Activated T-cell treated with anti-CD3 and anti-CD28 coated beads, Interleukin-2, amount 50 U/mL, for 72 hours (primary cell): ENCODE data around the gene CAMSAP2. TPM values are rescaled to one million over a fixed set of nuclear protein-coding genes. Genes with fewer than 3 reads are reported as not detected.

Experiments used
- ATAC-seq, 2 donors: fragments of 150-1000 bp; cut with Tn5 transposase; replicated peaks in 1 of 2; 2 replicates each; pipeline ENCODE4 v1.10.0; 2021; ENCODE audit warnings: moderate library complexity in 2 of 2, mild to moderate bottlenecking in 1 of 2
- DNase-seq, 2 donors: peaks; one replicate each; pipeline ENCODE4 v3.0.0; 2021 to 2022; ENCODE audit warnings: mixed read lengths in 1 of 2
- H3K27ac Mint-ChIP-seq: one replicate; pipeline ENCODE4 v1.8.0; 2022; ENCODE audit warnings: mild to moderate bottlenecking, moderate library complexity, mixed read lengths
- H3K27me3 Mint-ChIP-seq: one replicate; pipeline ENCODE4 v1.8.0; 2022; ENCODE audit warnings: low read depth, mixed read lengths
- H3K36me3 Mint-ChIP-seq, 2 donors: one replicate each; pipeline ENCODE4 v1.8.0; 2022; ENCODE audit warnings: mixed read lengths in 2 of 2, mild to moderate bottlenecking in 1 of 2; ENCODE audit not compliant: insufficient read depth in 2 of 2
- H3K4me1 Mint-ChIP-seq: one replicate; pipeline ENCODE4 v1.8.0; 2022; ENCODE audit warnings: low read depth, mixed read lengths
- H3K4me3 Mint-ChIP-seq, 2 donors: one replicate each; pipeline ENCODE4 v1.8.0; 2022; ENCODE audit warnings: mild to moderate bottlenecking in 2 of 2, mixed read lengths in 2 of 2, moderate library complexity in 2 of 2
- H3K9me3 Mint-ChIP-seq, 2 donors: one replicate each; pipeline ENCODE4 v1.8.0; 2022; ENCODE audit warnings: mixed read lengths in 2 of 2
- total RNA-seq, 2 donors: library from RNA; stranded (reverse); gene quantifications; one replicate each; pipeline ENCODE4 v1.2.3, GENCODE V29; 2022

CAMSAP2 gene
- total RNA-seq, 2 donors from 2014 or later = 1.3 to 3.1 TPM

- DNase-seq (no peak), ATAC-seq (no peak)
- Mint-ChIP-seq H3K9me3 (no peaks in the 10 kb centered on the region), H3K4me3 (no peak overlapping the region), H3K27me3 (peaks cover 98% of the 10 kb centered on the region), H3K4me1 (peaks cover under 1% of the 10 kb centered on the region), H3K36me3 (no peaks in the 10 kb centered on the region), H3K27ac (no peak overlapping the region)
Observed at GRCh38 chr1:200897259-200897658, 158.6 kb downstream of the CAMSAP2 start.

GRCh38 chr1:200899015-200899386 is 160.3 kb downstream of the CAMSAP2 start:
- ATAC-seq = no peak
- Mint-ChIP-seq H3K4me3 (no peak overlapping the region), H3K4me1 (no peaks in the 10 kb centered on the region), H3K27ac (no peak overlapping the region), H3K27me3 (peaks cover 92% of the 10 kb centered on the region), H3K9me3 (no peaks in the 10 kb centered on the region), H3K36me3 (no peaks in the 10 kb centered on the region)
- DNase-seq = no peak

- no peaks in the 10 kb centered on the region for H3K4me1 Mint-ChIP-seq
- H3K27ac Mint-ChIP-seq = no peak overlapping the region
- ATAC-seq (no peak), DNase-seq (no peak)
- H3K27me3 Mint-ChIP-seq = peaks cover 87% of the 10 kb centered on the region
- no peaks in the 10 kb centered on the region for H3K9me3 Mint-ChIP-seq
- no peak overlapping the region for H3K4me3 Mint-ChIP-seq
- no peaks in the 10 kb centered on the region for H3K36me3 Mint-ChIP-seq
Observed at GRCh38 chr1:200899451-200899915, 160.8 kb downstream of the CAMSAP2 start.

- no peak overlapping the region for H3K27ac Mint-ChIP-seq
- no peaks in the 10 kb centered on the region for H3K36me3 Mint-ChIP-seq
- no peak overlapping the region for H3K4me3 Mint-ChIP-seq
- peaks cover 79% of the 10 kb centered on the region for H3K27me3 Mint-ChIP-seq
- H3K9me3 Mint-ChIP-seq = no peaks in the 10 kb centered on the region
- no peak for DNase-seq
- peaks cover 6% of the 10 kb centered on the region for H3K4me1 Mint-ChIP-seq
- ATAC-seq = no peak
Observed at GRCh38 chr1:200899954-200900867, 161.5 kb downstream of the CAMSAP2 start.

GRCh38 chr1:200900877-200901276 is 162.2 kb downstream of the CAMSAP2 start:
- Mint-ChIP-seq H3K27me3 (peaks cover 73% of the 10 kb centered on the region), H3K36me3 (no peaks in the 10 kb centered on the region)
- ATAC-seq = no peak

GRCh38 chr1:200901350-200901749 is 162.7 kb downstream of the CAMSAP2 start:
- H3K4me1 Mint-ChIP-seq = peaks cover 16% of the 10 kb centered on the region
- ATAC-seq (no peak), DNase-seq (no peak)
- H3K9me3 Mint-ChIP-seq = no peaks in the 10 kb centered on the region
- peaks cover 70% of the 10 kb centered on the region for H3K27me3 Mint-ChIP-seq
- no peak overlapping the region for H3K27ac Mint-ChIP-seq
- no peaks in the 10 kb centered on the region for H3K36me3 Mint-ChIP-seq
- no peak overlapping the region for H3K4me3 Mint-ChIP-seq

More at GRCh38 chr1:200900877-200901276, 162.2 kb downstream of the CAMSAP2 start:
- Mint-ChIP-seq H3K4me1 (peaks cover 12% of the 10 kb centered on the region), H3K9me3 (no peaks in the 10 kb centered on the region), H3K4me3 (no peak overlapping the region), H3K27ac (no peak overlapping the region)
- DNase-seq = no peak

GRCh38 chr1:200901796-200902444 is 163.2 kb downstream of the CAMSAP2 start:
- no peak for DNase-seq
- H3K36me3 Mint-ChIP-seq = no peaks in the 10 kb centered on the region
- H3K27me3 Mint-ChIP-seq = peaks cover 69% of the 10 kb centered on the region
- no peak overlapping the region for H3K27ac Mint-ChIP-seq
- H3K4me1 Mint-ChIP-seq = peaks cover 16% of the 10 kb centered on the region
- ATAC-seq = no peak
- H3K4me3 Mint-ChIP-seq = no peak overlapping the region
- no peaks in the 10 kb centered on the region for H3K9me3 Mint-ChIP-seq

GRCh38 chr1:200903793-200904192 is 165.1 kb downstream of the CAMSAP2 start:
- H3K4me3 Mint-ChIP-seq = no peak overlapping the region
- ATAC-seq = no peak
- H3K4me1 Mint-ChIP-seq = peaks cover 24% of the 10 kb centered on the region
- no peak for DNase-seq
- H3K27me3 Mint-ChIP-seq = peaks cover 69% of the 10 kb centered on the region
- no peak overlapping the region for H3K27ac Mint-ChIP-seq
- H3K36me3 Mint-ChIP-seq = peaks cover 3% of the 10 kb centered on the region in 2 donors
- H3K9me3 Mint-ChIP-seq = peaks cover 2% of the 10 kb centered on the region in 2 donors

- H3K4me1 Mint-ChIP-seq = peaks cover 24% of the 10 kb centered on the region
- DNase-seq = no peak
- ATAC-seq = no peak
- H3K27ac Mint-ChIP-seq = no peak overlapping the region
- H3K27me3 Mint-ChIP-seq = peaks cover 69% of the 10 kb centered on the region
- peaks cover 2% of the 10 kb centered on the region in 2 donors for H3K9me3 Mint-ChIP-seq
- peaks cover 3% of the 10 kb centered on the region in 2 donors for H3K36me3 Mint-ChIP-seq
- H3K4me3 Mint-ChIP-seq = no peak overlapping the region
Observed at GRCh38 chr1:200904772-200905171, 166.1 kb downstream of the CAMSAP2 start.

- Mint-ChIP-seq H3K9me3 (peaks cover 2% of the 10 kb centered on the region in 2 donors), H3K4me3 (no peak overlapping the region), H3K4me1 (peaks cover 24% of the 10 kb centered on the region), H3K27ac (no peak overlapping the region), H3K27me3 (peaks cover 69% of the 10 kb centered on the region), H3K36me3 (peaks cover 3% of the 10 kb centered on the region in 2 donors)
- DNase-seq (peak; percentile 59 to 68), ATAC-seq (peak; percentile 99)
Observed at GRCh38 chr1:200905411-200906052, 166.8 kb downstream of the CAMSAP2 start.

GRCh38 chr1:200906491-200906890 is 167.8 kb downstream of the CAMSAP2 start:
- ATAC-seq (no peak), DNase-seq (no peak)
- Mint-ChIP-seq H3K27me3 (peaks cover 63% of the 10 kb centered on the region), H3K4me1 (peaks cover 24% of the 10 kb centered on the region), H3K36me3 (peaks cover 3% of the 10 kb centered on the region in 2 donors), H3K4me3 (no peak overlapping the region), H3K9me3 (peaks cover 2% of the 10 kb centered on the region in 2 donors), H3K27ac (no peak overlapping the region)

GRCh38 chr1:200907611-200908097 is 169.0 kb downstream of the CAMSAP2 start:
- ATAC-seq (peak in 1 of 2 donors; percentile 23), DNase-seq (no peak)
- peaks cover 55% of the 10 kb centered on the region for H3K27me3 Mint-ChIP-seq
- no peak overlapping the region for H3K4me3 Mint-ChIP-seq
- H3K9me3 Mint-ChIP-seq = peaks cover 2% of the 10 kb centered on the region in 2 donors
- peaks cover 3% of the 10 kb centered on the region in 2 donors for H3K36me3 Mint-ChIP-seq
- H3K27ac Mint-ChIP-seq = no peak overlapping the region
- peaks cover 24% of the 10 kb centered on the region for H3K4me1 Mint-ChIP-seq
